ENCODE data around the gene FKBP3.

FKBP3 gene

GRCh38 chr14:45072126-45072525, 62.2 kb downstream of the FKBP3 start:
- DNase-seq (ENCODE audit: low read depth) = no peak
- no peak for TF ChIP-seq CTCF (IDR thresholded peaks at IDR 0.05; ENCODE audit: low read depth, low read length, missing control alignments)
- in situ Hi-C loops (cut with HindIII; ENCODE audit: low sequenced_read_pairs) = no loop called here
- no peak overlapping the region for H3K4me3 ChIP-seq (ENCODE audit: low read depth, low read length)

- H3K4me3 ChIP-seq (ENCODE audit: low read depth, low read length) = no peak overlapping the region
- DNase-seq (ENCODE audit: low read depth) = no peak
- TF ChIP-seq CTCF (IDR thresholded peaks at IDR 0.05; ENCODE audit: low read depth, low read length, missing control alignments) = no peak
- in situ Hi-C loops (cut with HindIII; ENCODE audit: low sequenced_read_pairs) = no loop called here
Observed at GRCh38 chr14:45070215-45070614, 64.1 kb downstream of the FKBP3 start.

- DNase-seq (ENCODE audit: low read depth) = no peak
- no peak overlapping the region for H3K4me3 ChIP-seq (ENCODE audit: low read depth, low read length)
- in situ Hi-C loops (cut with HindIII; ENCODE audit: low sequenced_read_pairs) = no loop called here
- no peak for TF ChIP-seq CTCF (IDR thresholded peaks at IDR 0.05; ENCODE audit: low read depth, low read length, missing control alignments)
Observed at GRCh38 chr14:45068396-45068795, 65.9 kb downstream of the FKBP3 start.

GRCh38 chr14:45066667-45067066, 67.6 kb downstream of the FKBP3 start:
- no peak overlapping the region for H3K4me3 ChIP-seq (ENCODE audit: low read depth, low read length)
- DNase-seq (ENCODE audit: low read depth) = no peak
- TF ChIP-seq CTCF (IDR thresholded peaks at IDR 0.05; ENCODE audit: low read depth, low read length, missing control alignments) = no peak
- in situ Hi-C loops (cut with HindIII; ENCODE audit: low sequenced_read_pairs) = no loop called here

GRCh38 chr14:45065956-45066355, 68.3 kb downstream of the FKBP3 start:
- no peak for TF ChIP-seq CTCF (IDR thresholded peaks at IDR 0.05; ENCODE audit: low read depth, low read length, missing control alignments)
- in situ Hi-C loops (cut with HindIII; ENCODE audit: low sequenced_read_pairs) = no loop called here
- no peak for DNase-seq (ENCODE audit: low read depth)
- no peak overlapping the region for H3K4me3 ChIP-seq (ENCODE audit: low read depth, low read length)
